ENCODE measurements around the gene MCTP2. TPM values are rescaled to one million over a fixed set of nuclear protein-coding genes. Genes with fewer than 3 reads are reported as not detected.

The MCTP2 gene
- total RNA-seq, 1 experiment from 2014 or later: 1.3 TPM

DNA sequence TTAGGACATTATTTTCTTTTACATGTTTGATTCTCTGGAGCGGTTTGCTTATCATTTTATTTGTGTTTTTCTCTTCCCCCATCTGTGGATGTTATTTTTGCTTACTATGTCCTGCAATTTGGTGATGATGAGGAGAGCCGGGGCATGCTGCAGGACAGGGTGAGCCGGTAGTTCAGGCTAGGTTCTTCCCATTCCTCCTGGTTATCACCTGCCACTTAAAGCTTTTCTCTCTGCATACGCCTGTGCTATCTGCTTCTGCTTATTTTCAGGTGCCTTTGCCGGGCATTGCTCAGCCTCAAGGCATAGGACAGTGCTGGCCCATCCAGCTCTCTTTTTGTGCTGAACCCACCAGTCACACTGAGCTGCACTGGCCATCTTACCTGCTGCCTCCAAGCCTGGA, 85.8 kb downstream of the MCTP2 start:
- H3T11ph ChIP-seq (ENCODE audit: low read length): no peak overlapping the region
- H3K36me3 Mint-ChIP-seq (ENCODE audit: insufficient read depth in 1 of 3, low read depth in 3 of 3): no peaks in the 10 kb centered on the region
- H3K4me2 ChIP-seq (ENCODE audit: insufficient read depth, insufficient read length, low read length): no peak overlapping the region
- no peak overlapping the region for H3K23ac ChIP-seq (ENCODE audit: insufficient read length, low read depth, low read length)
- H3K4me1 Mint-ChIP-seq: peaks cover 4 to 9% of the 10 kb centered on the region in 2 experiments; a peak in 2 of 4 replicates
- no peak overlapping the region for H2BK15ac ChIP-seq (ENCODE audit: low read depth, low read length)
- H3K4ac ChIP-seq (ENCODE audit: low read depth, low read length): no peak overlapping the region
- H3K79me2 ChIP-seq (ENCODE audit: insufficient read depth, low read length): no peaks in the 10 kb centered on the region
- H3K4me1 ChIP-seq (ENCODE audit: insufficient read depth, low read length): no peaks in the 10 kb centered on the region
- H3K27ac Mint-ChIP-seq: no peak overlapping the region
- H3K4me3 Mint-ChIP-seq: no peak overlapping the region
- no peak overlapping the region for H2BK20ac ChIP-seq (ENCODE audit: low read depth, low read length, poor library complexity, severe bottlenecking)
- no peaks in the 10 kb centered on the region for H4K20me1 ChIP-seq (ENCODE audit: control insufficient read depth, insufficient read depth, insufficient read length)
- no peak overlapping the region for H3K27ac ChIP-seq (ENCODE audit: insufficient read length, low read depth, low read length)
- no peak overlapping the region for H3K56ac ChIP-seq (ENCODE audit: insufficient read length, low read depth, low read length)
- no peak overlapping the region for H4K91ac ChIP-seq (ENCODE audit: insufficient read length, low read depth, low read length)
- DNase-seq: no peak
- no peak overlapping the region for H3K14ac ChIP-seq (ENCODE audit: insufficient read depth, low read length)
- no peaks in the 10 kb centered on the region for H3K9me3 ChIP-seq (ENCODE audit: control insufficient read depth, low read depth, low read length)
- H3K9me3 Mint-ChIP-seq: no peaks in the 10 kb centered on the region
- no peak overlapping the region for H2BK5ac ChIP-seq (ENCODE audit: insufficient read length, low read length)
- no peak overlapping the region for H3K9ac ChIP-seq (ENCODE audit: extremely low read depth, insufficient read length, low read length)
- no peaks in the 10 kb centered on the region for H3K23me2 ChIP-seq (ENCODE audit: insufficient read length, low read depth, low read length, poor library complexity, severe bottlenecking)
- no CpG with 5 or more reads among the region's 5 CpGs for WGBS (ENCODE audit: extremely low coverage, insufficient read length, low lambda C conversion rate)
- no peaks in the 10 kb centered on the region for H3K27me3 Mint-ChIP-seq (ENCODE audit: low read depth)
- H2BK120ac ChIP-seq (ENCODE audit: low read depth, low read length, poor library complexity, severe bottlenecking): no peak overlapping the region
- no peak overlapping the region for H4K5ac ChIP-seq (ENCODE audit: insufficient read length, low read depth, low read length)
- no peak overlapping the region for H2AK5ac ChIP-seq (ENCODE audit: insufficient read length, low read length)
- no peaks in the 10 kb centered on the region for H3K27me3 ChIP-seq (ENCODE audit: insufficient read depth, low read length)
- H4K8ac ChIP-seq (replicated peaks; ENCODE audit: insufficient read length, low read depth, low read length): no peak overlapping the region
- no peak overlapping the region for H3K18ac ChIP-seq (ENCODE audit: insufficient read length, low read depth, low read length)
- TF ChIP-seq, protein P1, sequence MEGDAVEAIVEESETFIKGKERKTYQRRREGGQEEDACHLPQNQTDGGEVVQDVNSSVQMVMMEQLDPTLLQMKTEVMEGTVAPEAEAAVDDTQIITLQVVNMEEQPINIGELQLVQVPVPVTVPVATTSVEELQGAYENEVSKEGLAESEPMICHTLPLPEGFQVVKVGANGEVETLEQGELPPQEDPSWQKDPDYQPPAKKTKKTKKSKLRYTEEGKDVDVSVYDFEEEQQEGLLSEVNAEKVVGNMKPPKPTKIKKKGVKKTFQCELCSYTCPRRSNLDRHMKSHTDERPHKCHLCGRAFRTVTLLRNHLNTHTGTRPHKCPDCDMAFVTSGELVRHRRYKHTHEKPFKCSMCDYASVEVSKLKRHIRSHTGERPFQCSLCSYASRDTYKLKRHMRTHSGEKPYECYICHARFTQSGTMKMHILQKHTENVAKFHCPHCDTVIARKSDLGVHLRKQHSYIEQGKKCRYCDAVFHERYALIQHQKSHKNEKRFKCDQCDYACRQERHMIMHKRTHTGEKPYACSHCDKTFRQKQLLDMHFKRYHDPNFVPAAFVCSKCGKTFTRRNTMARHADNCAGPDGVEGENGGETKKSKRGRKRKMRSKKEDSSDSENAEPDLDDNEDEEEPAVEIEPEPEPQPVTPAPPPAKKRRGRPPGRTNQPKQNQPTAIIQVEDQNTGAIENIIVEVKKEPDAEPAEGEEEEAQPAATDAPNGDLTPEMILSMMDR (conservative IDR thresholded peaks at IDR 0.05): no peak
- no peaks in the 10 kb centered on the region for H3K79me1 ChIP-seq (ENCODE audit: insufficient read depth, low read depth, low read length, poor library complexity, severe bottlenecking)
- no peak overlapping the region for H2BK12ac ChIP-seq (ENCODE audit: insufficient read length, low read depth, low read length)
- H2AFZ ChIP-seq (ENCODE audit: low read length): no peak overlapping the region

Data from H9 (cell line).